ENCODE measurements around the gene ZNF12. TPM values are rescaled to one million over a fixed set of nuclear protein-coding genes. Genes with fewer than 3 reads are reported as not detected.

Gene ZNF12
- total RNA-seq, 2 experiments from 2014 or later = 15.4 to 25.3 TPM

GRCh38 chr7:6642239-6642839, 64.4 kb downstream of the ZNF12 start:
- H3K36me3 ChIP-seq (ENCODE audit: insufficient read depth, low read length) = peaks cover 82% of the 10 kb centered on the region
- H3K9me3 ChIP-seq (ENCODE audit: low read length) = no peaks in the 10 kb centered on the region
- ChIA-PET CTCF (ENCODE audit: unreplicated experiment) (no interaction called here), POLR2A (no interaction called here)
- H4K20me1 ChIP-seq (ENCODE audit: insufficient read depth, low read length) = no peaks in the 10 kb centered on the region
- H3K79me2 ChIP-seq (ENCODE audit: insufficient read depth, low read depth, low read length) = peaks cover 17% of the 10 kb centered on the region
- H3K9me2 ChIP-seq (ENCODE audit: insufficient read depth, low read length) = no peaks in the 10 kb centered on the region
- DNase-seq (ENCODE audit: low spot score) = no peak
- H3K4me3 ChIP-seq (ENCODE audit: low read depth, low read length, poor library complexity, severe bottlenecking) = no peak overlapping the region
- intact Hi-C loops (cut with micrococcal nuclease; ENCODE audit: unreplicated experiment) = no loop called here
- H3K4me2 ChIP-seq (ENCODE audit: low read length) = no peak overlapping the region
- H2AFZ ChIP-seq (ENCODE audit: low read length) = no peak overlapping the region
- peaks cover 7% of the 10 kb centered on the region for H3K4me1 ChIP-seq (ENCODE audit: insufficient read depth, low read length, poor library complexity, severe bottlenecking)
- BruUV-seq (replicated peaks) = no TSS peak
- TF ChIP-seq CTCF (conservative IDR thresholded peaks at IDR 0.05; ENCODE audit: low read length) (no peak), EZH2phosphoT487 (IDR thresholded peaks at IDR 0.05; ENCODE audit: borderline replicate concordance, low read depth, low read length) (no peak)
- no peak overlapping the region for H3K27ac ChIP-seq (ENCODE audit: low read depth, low read length, poor library complexity, severe bottlenecking)

DNA sequence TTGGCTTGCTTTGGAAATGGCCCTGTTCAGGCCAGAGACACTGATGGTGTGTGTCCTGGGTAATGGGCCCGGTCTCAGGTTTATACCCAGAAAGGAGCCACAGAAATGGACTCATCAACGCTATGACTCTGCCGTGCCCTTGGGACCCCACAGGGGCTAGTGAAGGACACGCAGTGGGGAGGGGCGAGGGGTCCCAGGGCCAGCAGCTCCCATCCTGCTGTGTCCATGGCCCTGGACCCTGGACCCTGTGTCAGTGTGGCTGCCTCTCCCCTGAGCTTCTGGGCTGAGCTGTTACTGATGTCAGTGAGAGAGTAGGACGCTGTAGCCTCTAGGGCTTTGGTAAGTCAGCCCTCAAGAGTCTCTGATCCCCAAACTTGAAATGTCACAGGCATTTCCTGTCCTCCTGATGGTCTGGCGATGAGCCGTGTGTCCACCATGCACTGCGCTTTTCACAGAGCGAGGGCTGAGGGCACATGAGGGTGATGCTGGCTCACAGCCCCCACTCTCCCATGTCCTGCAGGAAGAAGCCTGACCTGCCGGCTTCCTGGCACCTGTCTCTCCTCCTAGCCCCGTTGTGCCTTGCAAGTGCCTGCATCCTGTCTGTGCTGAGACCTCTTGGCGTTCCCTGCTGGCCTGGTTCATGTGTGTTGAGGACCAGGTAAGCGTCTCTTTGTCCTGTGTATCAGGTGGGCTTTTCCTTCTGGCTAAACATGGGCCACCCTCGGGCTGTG, 65.3 kb downstream of the ZNF12 start:
- no peaks in the 10 kb centered on the region for H4K20me1 ChIP-seq (ENCODE audit: insufficient read depth, low read length)
- ChIA-PET CTCF (ENCODE audit: unreplicated experiment) (interaction anchor here (0.5 kb wide), 1 partner anchor 195 kb away, joined by 3 read pairs; no protein-coding TSS in a partner anchor), POLR2A (no interaction called here)
- H3K4me3 ChIP-seq (ENCODE audit: low read depth, low read length, poor library complexity, severe bottlenecking) = no peak overlapping the region
- DNase-seq (ENCODE audit: low spot score) = no peak
- H3K4me2 ChIP-seq (ENCODE audit: low read length) = no peak overlapping the region
- intact Hi-C loops (cut with micrococcal nuclease; ENCODE audit: unreplicated experiment) = no loop called here
- H3K79me2 ChIP-seq (ENCODE audit: insufficient read depth, low read depth, low read length) = peaks cover 17% of the 10 kb centered on the region
- BruUV-seq (replicated peaks) = no TSS peak
- H3K4me1 ChIP-seq (ENCODE audit: insufficient read depth, low read length, poor library complexity, severe bottlenecking) = peaks cover 11% of the 10 kb centered on the region
- H3K9me3 ChIP-seq (ENCODE audit: low read length) = no peaks in the 10 kb centered on the region
- H3K27ac ChIP-seq (ENCODE audit: low read depth, low read length, poor library complexity, severe bottlenecking) = no peak overlapping the region
- no peaks in the 10 kb centered on the region for H3K9me2 ChIP-seq (ENCODE audit: insufficient read depth, low read length)
- no peak for TF ChIP-seq CTCF (conservative IDR thresholded peaks at IDR 0.05; ENCODE audit: low read length)
- H2AFZ ChIP-seq (ENCODE audit: low read length) = no peak overlapping the region
- peaks cover 73% of the 10 kb centered on the region for H3K36me3 ChIP-seq (ENCODE audit: insufficient read depth, low read length)

DNA sequence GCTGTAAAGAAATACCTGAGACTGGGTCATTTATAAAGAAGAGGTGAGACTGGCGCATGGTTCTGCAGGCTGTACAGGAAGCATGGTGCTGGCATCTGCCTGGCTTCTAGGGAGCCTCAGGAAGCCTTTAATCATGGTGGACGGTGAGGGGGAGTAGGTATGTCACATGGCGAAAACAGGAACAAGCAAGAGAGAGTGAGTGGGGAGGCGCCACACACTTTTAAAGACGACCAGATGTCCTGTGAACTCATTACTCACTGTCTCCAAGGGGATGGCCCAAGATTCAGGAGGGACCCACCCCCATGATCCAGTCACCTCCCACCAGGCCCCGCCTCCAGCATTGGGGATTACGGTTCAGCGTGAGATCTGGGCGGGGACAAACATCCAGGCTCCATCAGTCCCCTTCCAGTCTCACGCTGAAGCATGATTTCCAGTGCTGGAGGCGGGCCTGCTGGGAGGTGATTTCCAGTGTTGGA, 66.5 kb downstream of the ZNF12 start:
- intact Hi-C loops (cut with micrococcal nuclease; ENCODE audit: unreplicated experiment) = no loop called here
- H3K79me2 ChIP-seq (ENCODE audit: insufficient read depth, low read depth, low read length) = peaks cover 17% of the 10 kb centered on the region
- H3K27ac ChIP-seq (ENCODE audit: low read depth, low read length, poor library complexity, severe bottlenecking) = no peak overlapping the region
- H3K36me3 ChIP-seq (ENCODE audit: insufficient read depth, low read length) = peaks cover 65% of the 10 kb centered on the region
- H4K20me1 ChIP-seq (ENCODE audit: insufficient read depth, low read length) = no peaks in the 10 kb centered on the region
- ChIA-PET POLR2A (no interaction called here), CTCF (ENCODE audit: unreplicated experiment) (no interaction called here)
- 0 out of 2 replicates have a peak, but pooled peaks cover 2% of the 10 kb centered on the region for H3K9me3 ChIP-seq (ENCODE audit: low read length)
- H3K9me2 ChIP-seq (ENCODE audit: insufficient read depth, low read length) = no peaks in the 10 kb centered on the region
- H3K4me2 ChIP-seq (ENCODE audit: low read length) = no peak overlapping the region
- no TSS peak for BruUV-seq (replicated peaks)
- no peak for DNase-seq (ENCODE audit: low spot score)
- peaks cover 12% of the 10 kb centered on the region for H3K4me1 ChIP-seq (ENCODE audit: insufficient read depth, low read length, poor library complexity, severe bottlenecking)
- H3K4me3 ChIP-seq (ENCODE audit: low read depth, low read length, poor library complexity, severe bottlenecking) = no peak overlapping the region
- H2AFZ ChIP-seq (ENCODE audit: low read length) = no peak overlapping the region
- TF ChIP-seq CTCF (conservative IDR thresholded peaks at IDR 0.05; ENCODE audit: low read length) (no peak), EZH2phosphoT487 (IDR thresholded peaks at IDR 0.05; ENCODE audit: borderline replicate concordance, low read depth, low read length) (no peak)

Measured in OCI-LY7 (cell line).